Stimulated activated CD4-positive, alpha-beta T cell treated with anti-CD3 and anti-CD28 coated beads, TNF-alpha, amount 100 ng/mL, for 48 hours (primary cell): ENCODE data around the gene ZNF625.
"Not testable (repeated sequence)": the region's sequence is repeated elsewhere in the genome, so short reads cannot be mapped to it uniquely, and the experiment has no call there.

ENCODE experiments used
- DNase-seq, 3 donors: peaks; one replicate each; pipeline ENCODE4 v3.0.0-alpha.2; 2020; ENCODE audit warnings: low read depth in 3 of 3

ZNF625 gene

GRCh38 chr19:12137221-12137940, 19.2 kb downstream of the ZNF625 start:
- DNase-seq: no peak

GRCh38 chr19:12133069-12133468, 23.5 kb downstream of the ZNF625 start:
- no peak for DNase-seq

GRCh38 chr19:12126707-12127106, 29.8 kb downstream of the ZNF625 start:
- no peak for DNase-seq

GRCh38 chr19:12117201-12117970, 39.1 kb downstream of the ZNF625 start:
- no peak for DNase-seq

GRCh38 chr19:12113121-12113520, 43.4 kb downstream of the ZNF625 start:
- DNase-seq: no peak

- peak in 1 of 3 donors; percentile 10 for DNase-seq
Observed at GRCh38 chr19:12112701-12113100, 43.8 kb downstream of the ZNF625 start.

GRCh38 chr19:12111943-12112637, 44.4 kb downstream of the ZNF625 start:
- DNase-seq: no peak

- no peak for DNase-seq
Observed at GRCh38 chr19:12111176-12111575, 45.4 kb downstream of the ZNF625 start.

- DNase-seq: not testable (repeated sequence)
Observed at GRCh38 chr19:12103909-12104308, 52.6 kb downstream of the ZNF625 start.

GRCh38 chr19:12098040-12098439, 58.5 kb downstream of the ZNF625 start:
- no peak for DNase-seq

- DNase-seq: no peak
Observed at GRCh38 chr19:12095111-12095790, 61.3 kb downstream of the ZNF625 start.
